HG03196 (cell line): ENCODE data around the gene WNT2B.

Experiments used
- ATAC-seq: cut with Tn5 transposase; IDR thresholded peaks from one replicate; pipeline ENCODE4 v1.9.1; 2021; ENCODE audit not compliant: unreplicated experiment

Gene WNT2B

GRCh38 chr1:112564081-112564480 lies 55.3 kb downstream of the WNT2B start:
- ATAC-seq, result no peak

DNA sequence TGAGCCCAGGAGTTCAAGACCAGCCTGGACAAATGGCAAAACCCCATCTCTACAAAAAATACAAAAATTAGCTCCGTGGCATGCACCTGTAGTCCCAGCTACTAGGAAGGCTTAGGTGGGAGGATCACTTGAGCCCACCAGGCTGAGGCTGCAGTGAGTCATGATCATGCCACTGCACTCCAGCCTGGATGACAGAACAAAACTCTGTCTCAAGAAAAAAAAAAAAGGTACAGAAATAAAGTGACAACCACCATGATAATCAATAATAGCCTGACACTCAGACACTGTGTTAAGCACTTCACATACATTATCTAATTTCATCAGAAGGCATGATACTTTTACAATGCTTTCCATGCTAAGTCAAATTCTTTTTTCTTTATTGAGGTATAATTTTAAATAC lies 57.0 kb downstream of the WNT2B start:
- no peak for ATAC-seq

GRCh38 chr1:112575154-112575804 lies 66.5 kb downstream of the WNT2B start:
- ATAC-seq, result no peak

- no peak for ATAC-seq
Measured at GRCh38 chr1:112576240-112576639, 67.5 kb downstream of the WNT2B start.
